ENCODE measurements around the gene CHPT1.

GRCh38 chr12:101764051-101764792, 66.8 kb downstream of the CHPT1 start:
- TF ChIP-seq POLR2A (IDR thresholded peaks at IDR 0.05; ENCODE audit: low read length) (no peak), GATA1 (IDR thresholded peaks at IDR 0.05; ENCODE audit: low read depth, low read length) (no peak)

All from erythroblast (primary cell).